Measurements from ENCODE around the gene CD244. TPM values are rescaled to one million over a fixed set of nuclear protein-coding genes. Genes with fewer than 3 reads are reported as not detected.
A peak's percentile ranks its signal among the peaks of the same experiment; 100 is the strongest.

Gene CD244
- total RNA-seq, 1 donor: not detected

- Histone ChIP-seq H2AFZ (ENCODE audit: low read length) (no peak overlapping the region), H4K20me1 (ENCODE audit: insufficient read depth, low read length) (no peaks in the 10 kb centered on the region), H3K27ac (ENCODE audit: low read depth, low read length) (no peak overlapping the region), H3K4me2 (ENCODE audit: insufficient read depth, low read length) (no peak overlapping the region), H3K4me1 (ENCODE audit: insufficient read depth, low read length) (no peaks in the 10 kb centered on the region), H3K9me3 (ENCODE audit: low read depth, low read length) (no peaks in the 10 kb centered on the region), H3K36me3 (ENCODE audit: insufficient read depth, low read length) (no peaks in the 10 kb centered on the region), H3K27me3 (ENCODE audit: insufficient read depth, low read length) (no peaks in the 10 kb centered on the region), H3K79me2 (ENCODE audit: insufficient read depth, low read length) (no peaks in the 10 kb centered on the region), H3K4me3 (ENCODE audit: insufficient read depth, low read length) (no peak overlapping the region)
- DNase-seq (ENCODE audit: insufficient read length, low spot score, missing footprints): no peak
- no peak for TF ChIP-seq CTCF (IDR thresholded peaks at IDR 0.05; ENCODE audit: extremely low read depth, low read depth, low read length)
Measured at GRCh38 chr1:160811147-160811546, 51.5 kb downstream of the CD244 start.

- Histone ChIP-seq H3K4me1 (ENCODE audit: insufficient read depth, low read length) (no peaks in the 10 kb centered on the region), H3K27ac (ENCODE audit: low read depth, low read length) (no peak overlapping the region), H3K9me3 (ENCODE audit: low read depth, low read length) (no peaks in the 10 kb centered on the region), H3K36me3 (ENCODE audit: insufficient read depth, low read length) (no peaks in the 10 kb centered on the region), H2AFZ (ENCODE audit: low read length) (no peak overlapping the region), H4K20me1 (ENCODE audit: insufficient read depth, low read length) (no peaks in the 10 kb centered on the region), H3K4me3 (ENCODE audit: insufficient read depth, low read length) (no peak overlapping the region), H3K4me2 (ENCODE audit: insufficient read depth, low read length) (no peak overlapping the region), H3K27me3 (ENCODE audit: insufficient read depth, low read length) (no peaks in the 10 kb centered on the region), H3K79me2 (ENCODE audit: insufficient read depth, low read length) (no peaks in the 10 kb centered on the region)
- no peak for DNase-seq (ENCODE audit: insufficient read length, low spot score, missing footprints)
- TF ChIP-seq CTCF (IDR thresholded peaks at IDR 0.05; ENCODE audit: extremely low read depth, low read depth, low read length): no peak
Measured at GRCh38 chr1:160810486-160810885, 52.2 kb downstream of the CD244 start.

GRCh38 chr1:160808289-160808688, 54.4 kb downstream of the CD244 start:
- Histone ChIP-seq H3K4me2 (ENCODE audit: insufficient read depth, low read length) (no peak overlapping the region), H3K27ac (ENCODE audit: low read depth, low read length) (no peak overlapping the region)
- no peak for TF ChIP-seq CTCF (IDR thresholded peaks at IDR 0.05; ENCODE audit: extremely low read depth, low read depth, low read length)

GRCh38 chr1:160807738-160808137, 54.9 kb downstream of the CD244 start:
- Histone ChIP-seq H3K4me2 (ENCODE audit: insufficient read depth, low read length) (no peak overlapping the region), H4K20me1 (ENCODE audit: insufficient read depth, low read length) (no peaks in the 10 kb centered on the region), H3K79me2 (ENCODE audit: insufficient read depth, low read length) (no peaks in the 10 kb centered on the region), H3K27me3 (ENCODE audit: insufficient read depth, low read length) (no peaks in the 10 kb centered on the region), H3K4me3 (ENCODE audit: insufficient read depth, low read length) (no peak overlapping the region), H3K4me1 (ENCODE audit: insufficient read depth, low read length) (no peaks in the 10 kb centered on the region), H3K36me3 (ENCODE audit: insufficient read depth, low read length) (no peaks in the 10 kb centered on the region), H3K9me3 (ENCODE audit: low read depth, low read length) (no peaks in the 10 kb centered on the region), H3K27ac (ENCODE audit: low read depth, low read length) (no peak overlapping the region), H2AFZ (ENCODE audit: low read length) (no peak overlapping the region)
- no peak for TF ChIP-seq CTCF (IDR thresholded peaks at IDR 0.05; ENCODE audit: extremely low read depth, low read depth, low read length)
- DNase-seq (ENCODE audit: insufficient read length, low spot score, missing footprints): no peak

More at GRCh38 chr1:160808289-160808688, 54.4 kb downstream of the CD244 start:
- Histone ChIP-seq H3K79me2 (ENCODE audit: insufficient read depth, low read length) (no peaks in the 10 kb centered on the region), H3K4me3 (ENCODE audit: insufficient read depth, low read length) (no peak overlapping the region), H4K20me1 (ENCODE audit: insufficient read depth, low read length) (no peaks in the 10 kb centered on the region), H3K27me3 (ENCODE audit: insufficient read depth, low read length) (no peaks in the 10 kb centered on the region), H2AFZ (ENCODE audit: low read length) (no peak overlapping the region), H3K4me1 (ENCODE audit: insufficient read depth, low read length) (no peaks in the 10 kb centered on the region), H3K36me3 (ENCODE audit: insufficient read depth, low read length) (no peaks in the 10 kb centered on the region), H3K9me3 (ENCODE audit: low read depth, low read length) (no peaks in the 10 kb centered on the region)
- DNase-seq (ENCODE audit: insufficient read length, low spot score, missing footprints): peak; percentile 41

All from osteoblast (primary cell).